ENCODE measurements around the gene CIRBP. TPM values are rescaled to one million over a fixed set of nuclear protein-coding genes. Genes with fewer than 3 reads are reported as not detected.

Gene CIRBP
- total RNA-seq, 3 donors from 2014 or later (not counting 1 experiment from before 2014, with no cell fraction given) = 410 to 454 (median 440) TPM

GRCh38 chr19:1232652-1233072 lies 36.5 kb upstream of the CIRBP start:
- Histone ChIP-seq H3K4me3 (ENCODE audit: low read length) (no peak overlapping the region), H3K36me3 (ENCODE audit: control insufficient read depth, insufficient read depth, low read length) (peaks cover 3% of the 10 kb centered on the region), H3K27ac (ENCODE audit: low read length) (no peak overlapping the region), H3K4me1 (ENCODE audit: control insufficient read depth, insufficient read depth, low read length) (peaks cover 5% of the 10 kb centered on the region), H3K27me3 (ENCODE audit: control insufficient read depth, insufficient read depth, low read length) (peaks cover 8% of the 10 kb centered on the region), H3K9me3 (ENCODE audit: control insufficient read depth, insufficient read depth, low read length) (no peaks in the 10 kb centered on the region)
- no peak for TF ChIP-seq CTCF (IDR thresholded peaks at IDR 0.05)
- H3K4me3 Mint-ChIP-seq = no peak overlapping the region
- no peaks in the 10 kb centered on the region for H3K36me3 Mint-ChIP-seq
- no peaks in the 10 kb centered on the region for H3K4me1 Mint-ChIP-seq
- no peak for ATAC-seq
- peaks cover 0 to 3% of the 10 kb centered on the region in 2 donors for H3K27me3 Mint-ChIP-seq (ENCODE audit: low read depth in 2 of 2)
- 56% methylated on average over 15 of the region's 15 CpGs for whole genome bisulfite sequencing (ENCODE audit: insufficient coverage)
- no peak for DNase-seq
- intact Hi-C loops (cut with micrococcal nuclease) = no loop called here
- no peaks in the 10 kb centered on the region for H3K9me3 Mint-ChIP-seq
- H3K27ac Mint-ChIP-seq = no peak overlapping the region

DNA sequence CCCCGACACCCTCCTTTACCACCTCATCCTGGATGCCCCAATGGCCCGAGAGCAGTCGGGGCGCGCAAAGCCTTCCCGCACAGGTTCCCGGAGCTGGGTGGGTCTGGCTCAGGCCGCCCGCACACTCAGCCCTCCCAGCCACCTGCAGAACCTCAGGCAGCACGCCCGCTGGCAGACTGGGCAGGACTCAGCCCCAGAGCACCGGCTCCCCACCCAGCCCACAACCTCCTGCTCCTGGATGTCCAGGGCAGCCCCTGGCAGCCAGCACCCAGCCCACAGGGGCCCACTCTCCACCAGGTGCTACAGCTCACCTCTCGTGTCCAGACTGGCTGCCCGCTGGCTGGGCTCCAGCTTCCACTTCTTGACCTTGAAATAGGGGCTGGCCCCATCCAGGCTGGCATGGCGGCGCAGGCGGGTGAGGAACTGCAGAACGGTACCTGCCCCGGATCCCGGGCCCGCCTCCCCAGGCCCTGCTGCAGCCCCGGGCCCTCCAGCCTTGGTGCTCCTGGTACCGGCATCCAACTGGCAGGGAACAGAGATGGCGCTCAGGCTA lies 35.9 kb upstream of the CIRBP start:
- intact Hi-C loops (cut with micrococcal nuclease) = no loop called here
- Mint-ChIP-seq H3K4me1 (peaks cover 1% of the 10 kb centered on the region in 2 donors), H3K36me3 (no peaks in the 10 kb centered on the region), H3K9me3 (no peaks in the 10 kb centered on the region), H3K4me3 (no peak overlapping the region), H3K27me3 (ENCODE audit: low read depth in 2 of 2) (peaks cover under 1 to 4% of the 10 kb centered on the region in 2 donors), H3K27ac (no peak overlapping the region)
- Histone ChIP-seq H3K4me3 (ENCODE audit: low read length) (no peak overlapping the region), H3K36me3 (ENCODE audit: control insufficient read depth, insufficient read depth, low read length) (peaks cover under 1% of the 10 kb centered on the region), H3K27ac (ENCODE audit: low read length) (no peak overlapping the region), H3K27me3 (ENCODE audit: control insufficient read depth, insufficient read depth, low read length) (peaks cover 10% of the 10 kb centered on the region), H3K9me3 (ENCODE audit: control insufficient read depth, insufficient read depth, low read length) (no peaks in the 10 kb centered on the region), H3K4me1 (ENCODE audit: control insufficient read depth, insufficient read depth, low read length) (peaks cover 8% of the 10 kb centered on the region)
- 91% methylated on average over 24 of the region's 24 CpGs for WGBS (ENCODE audit: insufficient coverage)
- ATAC-seq = no peak
- DNase-seq = no peak
- TF ChIP-seq CTCF (IDR thresholded peaks at IDR 0.05) = no peak

DNA sequence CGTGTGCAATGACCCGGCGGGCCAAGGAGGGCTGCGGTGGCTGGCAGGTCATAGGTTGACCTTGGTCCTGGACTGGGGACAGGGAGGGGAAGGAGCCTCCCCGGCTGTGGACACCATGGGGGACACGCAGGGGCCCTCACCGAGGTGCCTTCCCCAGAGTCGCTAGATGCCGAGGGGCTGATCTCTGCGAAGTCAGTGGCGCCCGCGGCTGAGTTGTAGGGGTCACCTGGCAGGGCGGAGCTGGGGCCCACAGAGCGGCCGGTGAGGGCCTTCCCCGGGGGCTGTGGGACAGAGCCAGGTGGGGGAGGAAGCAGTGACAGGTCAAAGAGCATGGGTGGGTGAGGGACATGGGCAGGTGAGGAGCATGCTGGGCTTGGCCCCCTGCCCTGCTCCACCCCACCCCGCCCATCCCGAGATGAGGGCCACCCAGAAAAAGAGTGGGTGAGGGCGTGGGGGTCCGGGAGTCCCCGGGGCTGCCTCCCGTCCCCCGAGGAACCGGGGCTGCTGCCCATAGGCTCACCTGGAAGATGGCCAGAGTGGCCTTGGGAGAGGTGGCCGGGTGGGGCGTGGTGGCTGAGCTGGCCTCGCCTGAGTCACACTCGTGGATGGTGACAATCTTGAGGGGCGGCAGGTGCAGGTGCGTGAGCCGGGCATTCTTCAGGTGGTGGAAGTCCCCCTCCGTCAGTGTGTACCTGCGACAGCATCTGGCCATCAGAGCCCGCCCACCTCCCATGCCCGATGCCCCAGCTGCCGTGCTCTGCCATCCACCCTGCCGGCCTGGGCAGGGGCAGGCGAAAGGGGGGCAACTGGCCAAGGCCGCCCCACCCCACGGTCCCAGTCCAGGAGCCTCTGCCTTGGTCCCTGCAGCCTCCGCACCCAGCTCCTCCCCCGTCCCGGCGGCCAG lies 34.8 kb upstream of the CIRBP start:
- no peaks in the 10 kb centered on the region for H3K9me3 ChIP-seq (ENCODE audit: control insufficient read depth, insufficient read depth, low read length)
- H3K27ac ChIP-seq (ENCODE audit: low read length) = no peak overlapping the region
- 94% methylated on average over 45 of the region's 45 CpGs for WGBS (ENCODE audit: insufficient coverage)
- no peak overlapping the region for H3K27ac Mint-ChIP-seq
- H3K27me3 Mint-ChIP-seq (ENCODE audit: low read depth in 2 of 2) = peaks cover 10 to 11% of the 10 kb centered on the region in 2 donors
- H3K4me3 Mint-ChIP-seq = no peak overlapping the region
- DNase-seq (no peak), ATAC-seq (no peak)
- H3K4me1 ChIP-seq (ENCODE audit: control insufficient read depth, insufficient read depth, low read length) = peaks cover 16% of the 10 kb centered on the region
- H3K27me3 ChIP-seq (ENCODE audit: control insufficient read depth, insufficient read depth, low read length) = peaks cover 15% of the 10 kb centered on the region
- no peaks in the 10 kb centered on the region for H3K36me3 Mint-ChIP-seq
- H3K4me1 Mint-ChIP-seq = peaks cover 10 to 12% of the 10 kb centered on the region in 2 donors
- TF ChIP-seq CTCF (IDR thresholded peaks at IDR 0.05) = no peak
- no peak overlapping the region for H3K4me3 ChIP-seq (ENCODE audit: low read length)
- H3K36me3 ChIP-seq (ENCODE audit: control insufficient read depth, insufficient read depth, low read length) = no peaks in the 10 kb centered on the region
- intact Hi-C loops (cut with micrococcal nuclease) = no loop called here
- H3K9me3 Mint-ChIP-seq = no peaks in the 10 kb centered on the region
